Fibroblast of pulmonary artery (primary cell): ENCODE data around the gene DUOXA2.

Source experiments
- DNase-seq: peaks from one replicate; pipeline ENCODE4 v3.0.0-alpha.2; 2010; ENCODE audit warnings: low read depth
- H3K4me3 ChIP-seq: replicated peaks from 2 replicates; pipeline ENCODE4 v1.5.1; 2011; ENCODE audit warnings: low read depth, mild to moderate bottlenecking, control low read depth, low read length, moderate library complexity
- CTCF ChIP-seq: IDR thresholded peaks from 2 replicates; pipeline ENCODE4 v1.5.1; 2011; ENCODE audit warnings: mild to moderate bottlenecking, control low read depth, low read length, inconsistent platforms; ENCODE audit errors: missing control alignments

The DUOXA2 gene

GRCh38 chr15:45116006-45116481, 1.9 kb downstream of the DUOXA2 start:
- no peak for TF ChIP-seq CTCF
- H3K4me3 ChIP-seq = no peak overlapping the region
- DNase-seq = no peak

GRCh38 chr15:45116482-45117307, 2.6 kb downstream of the DUOXA2 start:
- H3K4me3 ChIP-seq = no peak overlapping the region
- no peak for DNase-seq
- no peak for TF ChIP-seq CTCF

- no peak for TF ChIP-seq CTCF
- DNase-seq = no peak
- no peak overlapping the region for H3K4me3 ChIP-seq
Observed at GRCh38 chr15:45117308-45118130, 3.4 kb downstream of the DUOXA2 start.

GRCh38 chr15:45118131-45118588, 4.0 kb downstream of the DUOXA2 start:
- no peak for TF ChIP-seq CTCF
- H3K4me3 ChIP-seq = no peak overlapping the region
- peak; percentile 92 for DNase-seq

- no peak overlapping the region for H3K4me3 ChIP-seq
- TF ChIP-seq CTCF = no peak
- DNase-seq = no peak
Observed at GRCh38 chr15:45118996-45119395, 4.9 kb downstream of the DUOXA2 start.

GRCh38 chr15:45120081-45120972, 6.2 kb downstream of the DUOXA2 start:
- no peak overlapping the region for H3K4me3 ChIP-seq
- DNase-seq = no peak
- TF ChIP-seq CTCF = no peak
